ENCODE data around the gene NOBOX.

NOBOX gene

GRCh38 chr7:144403102-144403501 is 391 bp downstream of the NOBOX start:
- H3K36me3 ChIP-seq (ENCODE audit: control insufficient read depth, low read length), result no peaks in the 10 kb centered on the region
- no peaks in the 10 kb centered on the region for H3K4me1 ChIP-seq (ENCODE audit: control insufficient read depth, low read length)
- no peaks in the 10 kb centered on the region for H3K9me3 ChIP-seq (ENCODE audit: control insufficient read depth, insufficient read depth, low read length)
- H3K27ac ChIP-seq (ENCODE audit: low read depth, low read length), result no peak overlapping the region
- no peaks in the 10 kb centered on the region for H3K79me2 ChIP-seq (ENCODE audit: control insufficient read depth, low read length)
- no peak for TF ChIP-seq EZH2phosphoT487 (IDR thresholded peaks at IDR 0.05; ENCODE audit: borderline replicate concordance, low read length)
- TF ChIP-seq CTCF (IDR thresholded peaks at IDR 0.05; ENCODE audit: low read depth, low read length, poor library complexity, severe bottlenecking), result no peak
- no peaks in the 10 kb centered on the region for H3K27me3 ChIP-seq (ENCODE audit: control insufficient read depth, low read length)
- H3K4me2 ChIP-seq (ENCODE audit: low read length), result no peak overlapping the region
- H3F3A ChIP-seq (ENCODE audit: control insufficient read depth, insufficient read depth), result no peaks in the 10 kb centered on the region
- no peaks in the 10 kb centered on the region for H3K9me2 ChIP-seq (replicated peaks; ENCODE audit: control insufficient read depth, low read length)
- H3K4me3 ChIP-seq (ENCODE audit: low read length), result no peak overlapping the region
- no peaks in the 10 kb centered on the region for H4K20me1 ChIP-seq (ENCODE audit: control insufficient read depth, insufficient read depth, low read depth, low read length)

GRCh38 chr7:144401490-144401889 is 2.0 kb downstream of the NOBOX start:
- Histone ChIP-seq H3K9me3 (ENCODE audit: control insufficient read depth, insufficient read depth, low read length) (no peaks in the 10 kb centered on the region), H3K4me3 (ENCODE audit: low read length) (no peak overlapping the region), H3K27me3 (ENCODE audit: control insufficient read depth, low read length) (no peaks in the 10 kb centered on the region), H3K4me2 (ENCODE audit: low read length) (no peak overlapping the region), H3F3A (ENCODE audit: control insufficient read depth, insufficient read depth) (no peaks in the 10 kb centered on the region), H3K27ac (ENCODE audit: low read depth, low read length) (no peak overlapping the region), H4K20me1 (ENCODE audit: control insufficient read depth, insufficient read depth, low read depth, low read length) (no peaks in the 10 kb centered on the region), H3K4me1 (ENCODE audit: control insufficient read depth, low read length) (no peaks in the 10 kb centered on the region), H3K79me2 (ENCODE audit: control insufficient read depth, low read length) (no peaks in the 10 kb centered on the region), H3K9me2 (replicated peaks; ENCODE audit: control insufficient read depth, low read length) (no peaks in the 10 kb centered on the region), H3K36me3 (ENCODE audit: control insufficient read depth, low read length) (no peaks in the 10 kb centered on the region)
- TF ChIP-seq CTCF (IDR thresholded peaks at IDR 0.05; ENCODE audit: low read depth, low read length, poor library complexity, severe bottlenecking) (no peak), EZH2phosphoT487 (IDR thresholded peaks at IDR 0.05; ENCODE audit: borderline replicate concordance, low read length) (no peak)

DNA sequence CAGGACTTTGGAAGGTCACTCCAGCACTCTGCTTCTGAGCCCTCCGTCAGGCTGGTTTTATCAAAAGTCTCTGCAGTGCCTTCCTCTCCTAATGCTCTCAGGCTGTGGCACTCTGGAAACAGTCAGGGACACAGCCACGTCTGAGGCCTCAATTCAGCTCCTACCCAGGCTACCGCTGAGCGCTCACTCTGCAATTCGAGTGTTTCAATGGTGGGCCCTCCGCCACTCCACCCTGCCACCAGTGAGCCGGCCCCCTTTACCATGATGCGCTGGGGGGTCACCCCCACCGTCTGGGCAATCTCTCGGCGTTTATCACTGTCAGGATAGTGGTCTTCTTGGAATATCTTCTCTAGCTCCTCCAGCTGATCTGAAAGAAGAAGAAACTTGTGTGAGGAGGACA is 3.5 kb downstream of the NOBOX start:
- H3K4me1 ChIP-seq (ENCODE audit: control insufficient read depth, low read length), result no peaks in the 10 kb centered on the region
- H3K9me2 ChIP-seq (replicated peaks; ENCODE audit: control insufficient read depth, low read length), result no peaks in the 10 kb centered on the region
- no peaks in the 10 kb centered on the region for H4K20me1 ChIP-seq (ENCODE audit: control insufficient read depth, insufficient read depth, low read depth, low read length)
- no peak for TF ChIP-seq CTCF (IDR thresholded peaks at IDR 0.05; ENCODE audit: low read depth, low read length, poor library complexity, severe bottlenecking)
- TF ChIP-seq EZH2phosphoT487 (IDR thresholded peaks at IDR 0.05; ENCODE audit: borderline replicate concordance, low read length), result no peak
- H3F3A ChIP-seq (ENCODE audit: control insufficient read depth, insufficient read depth), result no peaks in the 10 kb centered on the region
- H3K27ac ChIP-seq (ENCODE audit: low read depth, low read length), result no peak overlapping the region
- no peak overlapping the region for H3K4me3 ChIP-seq (ENCODE audit: low read length)
- H3K79me2 ChIP-seq (ENCODE audit: control insufficient read depth, low read length), result no peaks in the 10 kb centered on the region
- H3K36me3 ChIP-seq (ENCODE audit: control insufficient read depth, low read length), result no peaks in the 10 kb centered on the region
- no peaks in the 10 kb centered on the region for H3K9me3 ChIP-seq (ENCODE audit: control insufficient read depth, insufficient read depth, low read length)
- H3K4me2 ChIP-seq (ENCODE audit: low read length), result no peak overlapping the region
- no peaks in the 10 kb centered on the region for H3K27me3 ChIP-seq (ENCODE audit: control insufficient read depth, low read length)

- TF ChIP-seq CTCF (IDR thresholded peaks at IDR 0.05; ENCODE audit: low read depth, low read length, poor library complexity, severe bottlenecking), result no peak
- H3K4me3 ChIP-seq (ENCODE audit: low read length), result no peak overlapping the region
These were observed 4.6 kb downstream of the NOBOX start for GRCh38 chr7:144398911-144399310.

More at GRCh38 chr7:144398911-144399310, 4.6 kb downstream of the NOBOX start:
- Histone ChIP-seq H3K9me3 (ENCODE audit: control insufficient read depth, insufficient read depth, low read length) (no peaks in the 10 kb centered on the region), H4K20me1 (ENCODE audit: control insufficient read depth, insufficient read depth, low read depth, low read length) (no peaks in the 10 kb centered on the region), H3K4me1 (ENCODE audit: control insufficient read depth, low read length) (no peaks in the 10 kb centered on the region), H3K27ac (ENCODE audit: low read depth, low read length) (no peak overlapping the region), H3K27me3 (ENCODE audit: control insufficient read depth, low read length) (no peaks in the 10 kb centered on the region), H3K9me2 (replicated peaks; ENCODE audit: control insufficient read depth, low read length) (no peaks in the 10 kb centered on the region), H3K4me2 (ENCODE audit: low read length) (no peak overlapping the region), H3F3A (ENCODE audit: control insufficient read depth, insufficient read depth) (no peaks in the 10 kb centered on the region), H3K36me3 (ENCODE audit: control insufficient read depth, low read length) (no peaks in the 10 kb centered on the region), H3K79me2 (ENCODE audit: control insufficient read depth, low read length) (no peaks in the 10 kb centered on the region)

All from DOHH2 (cell line).